Suppressor macrophage treated with lipopolysaccharide for 4 hours (primary cell): ENCODE data around the gene SERPINA4.
"Not testable (repeated sequence)": the region's sequence is repeated elsewhere in the genome, so short reads cannot be mapped to it uniquely, and the experiment has no call there.

Experiments used
- DNase-seq: peaks from one replicate; pipeline ENCODE4 v3.0.0-alpha.2; 2020

SERPINA4 gene

GRCh38 chr14:94594441-94594840 lies 33.2 kb downstream of the SERPINA4 start:
- DNase-seq: no peak

GRCh38 chr14:94595912-94596311 lies 34.7 kb downstream of the SERPINA4 start:
- no peak for DNase-seq

GRCh38 chr14:94596361-94596760 lies 35.1 kb downstream of the SERPINA4 start:
- no peak for DNase-seq

GRCh38 chr14:94597788-94598187 lies 36.5 kb downstream of the SERPINA4 start:
- DNase-seq: no peak

GRCh38 chr14:94598506-94598815 lies 37.2 kb downstream of the SERPINA4 start:
- no peak for DNase-seq

- DNase-seq: no peak
Measured at GRCh38 chr14:94598816-94599655, 37.8 kb downstream of the SERPINA4 start.

- DNase-seq: no peak
Measured at GRCh38 chr14:94599656-94600004, 38.4 kb downstream of the SERPINA4 start.

GRCh38 chr14:94600148-94600545 lies 38.9 kb downstream of the SERPINA4 start:
- no peak for DNase-seq

GRCh38 chr14:94601884-94602391 lies 40.7 kb downstream of the SERPINA4 start:
- no peak for DNase-seq

GRCh38 chr14:94602722-94603121 lies 41.5 kb downstream of the SERPINA4 start:
- DNase-seq: no peak

GRCh38 chr14:94605361-94605760 lies 44.1 kb downstream of the SERPINA4 start:
- DNase-seq: no peak

GRCh38 chr14:94608966-94609365 lies 47.7 kb downstream of the SERPINA4 start:
- not testable (repeated sequence) for DNase-seq

GRCh38 chr14:94611179-94611578 lies 49.9 kb downstream of the SERPINA4 start:
- no peak for DNase-seq

- no peak for DNase-seq
Measured at GRCh38 chr14:94612174-94612573, 50.9 kb downstream of the SERPINA4 start, which contains the start of gene SERPINA3. SERPINA3 (plus strand) TSS chr14:94612391; CDS start chr14:94614442, 2,051 bp downstream.

GRCh38 chr14:94612580-94613554 lies 51.6 kb downstream of the SERPINA4 start:
- no peak for DNase-seq

GRCh38 chr14:94613720-94614644 lies 52.7 kb downstream of the SERPINA4 start:
- DNase-seq: no peak

GRCh38 chr14:94614802-94615201 lies 53.6 kb downstream of the SERPINA4 start:
- DNase-seq: no peak

- DNase-seq: no peak
Measured at GRCh38 chr14:94615254-94615653, 54.0 kb downstream of the SERPINA4 start.

- no peak for DNase-seq
Measured at GRCh38 chr14:94615823-94616570, 54.8 kb downstream of the SERPINA4 start.

- DNase-seq: no peak
Measured at GRCh38 chr14:94617366-94617941, 56.2 kb downstream of the SERPINA4 start.
